ENCODE results near the gene ATP8B4.

GRCh38 chr15:50126072-50126471 lies 7.0 kb upstream of the ATP8B4 start:
- TF ChIP-seq POLR2A (IDR thresholded peaks at IDR 0.05), result no peak
- no peak for TF ChIP-seq CTCF (IDR thresholded peaks at IDR 0.05)

Measured in sigmoid colon (tissue), 3 donors.